Central memory CD8-positive, alpha-beta T cell (primary cell): ENCODE measurements around the gene METTL4.
"Not testable (repeated sequence)": the region's sequence is repeated elsewhere in the genome, so short reads cannot be mapped to it uniquely, and the experiment has no call there.

Source experiments
- ATAC-seq: fragments of 150-1000 bp; cut with Tn5 transposase; replicated peaks from 2 replicates; pipeline ENCODE4 v1.10.0; 2022; ENCODE audit warnings: mild to moderate bottlenecking, moderate FRiP score, moderate number of reproducible peaks; ENCODE audit not compliant: poor library complexity, severe bottlenecking; ENCODE audit errors: extremely low read depth
- DNase-seq, 2 donors: peaks; one replicate each; pipeline ENCODE4 v3.0.0; 2021; ENCODE audit warnings: low spot score in 2 of 2
- H3K27ac Mint-ChIP-seq: one replicate; pipeline ENCODE4 v1.8.0; 2022; ENCODE audit warnings: low read depth, mild to moderate bottlenecking, moderate library complexity, mixed read lengths
- H3K27me3 Mint-ChIP-seq: one replicate; pipeline ENCODE4 v1.8.0; 2022; ENCODE audit warnings: mixed read lengths
- H3K36me3 Mint-ChIP-seq: one replicate; pipeline ENCODE4 v1.8.0; 2022; ENCODE audit warnings: mild to moderate bottlenecking, moderate library complexity, mixed read lengths; ENCODE audit not compliant: insufficient read depth
- H3K4me1 Mint-ChIP-seq: one replicate; pipeline ENCODE4 v1.8.0; 2022; ENCODE audit warnings: mixed read lengths
- H3K4me3 Mint-ChIP-seq: one replicate; pipeline ENCODE4 v1.8.0; 2022; ENCODE audit warnings: mild to moderate bottlenecking, moderate library complexity, mixed read lengths
- H3K9me3 Mint-ChIP-seq: one replicate; pipeline ENCODE4 v1.8.0; 2022; ENCODE audit warnings: mixed read lengths

Gene METTL4

DNA sequence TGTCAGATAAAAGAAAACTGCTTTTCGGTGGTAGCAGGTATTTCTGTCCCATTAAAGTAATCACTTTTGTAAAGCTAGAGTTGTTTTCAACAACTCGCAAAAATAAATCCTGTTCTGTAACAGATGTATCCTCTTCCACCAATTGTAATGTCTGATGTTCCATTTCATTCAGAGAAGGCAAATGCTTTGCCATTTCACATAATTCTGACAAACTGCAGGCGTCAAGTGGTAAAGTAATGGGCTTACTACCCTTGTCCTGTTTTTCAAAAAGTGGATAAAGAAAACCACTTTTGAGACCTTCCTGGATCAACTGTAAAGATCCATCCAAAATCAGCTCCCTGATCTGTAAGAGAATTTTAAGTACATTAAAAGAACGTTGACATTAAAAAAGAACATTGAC, 16.6 kb downstream of the METTL4 start:
- no peak for DNase-seq
- Mint-ChIP-seq H3K9me3 (no peaks in the 10 kb centered on the region), H3K27ac (no peak overlapping the region), H3K27me3 (no peaks in the 10 kb centered on the region), H3K36me3 (peaks cover 19% of the 10 kb centered on the region), H3K4me3 (no peak overlapping the region), H3K4me1 (peaks cover 4% of the 10 kb centered on the region)
- ATAC-seq = no peak

- no peaks in the 10 kb centered on the region for H3K9me3 Mint-ChIP-seq
- peaks cover 31% of the 10 kb centered on the region for H3K36me3 Mint-ChIP-seq
- H3K4me3 Mint-ChIP-seq = no peak overlapping the region
- DNase-seq (no peak), ATAC-seq (no peak)
- no peaks in the 10 kb centered on the region for H3K27me3 Mint-ChIP-seq
- H3K27ac Mint-ChIP-seq = no peak overlapping the region
- H3K4me1 Mint-ChIP-seq = peaks cover 10% of the 10 kb centered on the region
Observed at GRCh38 chr18:2551425-2551824, 19.9 kb downstream of the METTL4 start.

DNA sequence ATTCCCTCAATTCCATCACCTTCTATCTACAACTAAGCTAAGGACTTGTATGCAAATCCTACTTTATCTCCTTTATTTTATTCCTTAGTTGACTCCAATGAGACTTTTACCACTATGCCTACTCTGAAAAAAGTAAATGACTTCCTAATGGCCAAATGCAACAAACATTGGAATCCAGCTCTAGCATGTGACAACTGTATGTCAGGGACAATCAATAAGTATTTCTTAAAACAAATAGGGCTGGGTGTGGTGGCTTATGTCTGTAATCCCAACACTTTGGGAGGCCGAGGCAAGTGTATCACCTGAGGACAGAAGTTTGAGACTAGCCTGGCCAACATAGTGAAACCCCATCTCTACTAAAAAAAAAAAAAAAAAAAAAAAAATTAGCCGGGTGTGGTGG, 21.8 kb downstream of the METTL4 start:
- Mint-ChIP-seq H3K4me3 (no peak overlapping the region), H3K27ac (no peak overlapping the region), H3K27me3 (no peaks in the 10 kb centered on the region), H3K4me1 (peaks cover 10% of the 10 kb centered on the region), H3K9me3 (no peaks in the 10 kb centered on the region), H3K36me3 (peaks cover 31% of the 10 kb centered on the region)
- ATAC-seq (no peak), DNase-seq (no peak)

- H3K4me1 Mint-ChIP-seq = peaks cover 10% of the 10 kb centered on the region
- DNase-seq (no peak), ATAC-seq (no peak)
- no peaks in the 10 kb centered on the region for H3K27me3 Mint-ChIP-seq
- no peak overlapping the region for H3K27ac Mint-ChIP-seq
- no peak overlapping the region for H3K4me3 Mint-ChIP-seq
- peaks cover 27% of the 10 kb centered on the region for H3K36me3 Mint-ChIP-seq
- no peaks in the 10 kb centered on the region for H3K9me3 Mint-ChIP-seq
Observed at GRCh38 chr18:2547477-2548087, 23.7 kb downstream of the METTL4 start.

- no peak for DNase-seq
- Mint-ChIP-seq H3K36me3 (peaks cover 20% of the 10 kb centered on the region), H3K4me3 (no peak overlapping the region), H3K27ac (no peak overlapping the region), H3K4me1 (peaks cover 6% of the 10 kb centered on the region), H3K9me3 (no peaks in the 10 kb centered on the region), H3K27me3 (no peaks in the 10 kb centered on the region)
- ATAC-seq = no peak
Observed at GRCh38 chr18:2545155-2545554, 26.1 kb downstream of the METTL4 start.

- peaks cover 16% of the 10 kb centered on the region for H3K36me3 Mint-ChIP-seq
- not testable (repeated sequence) for H3K4me1 Mint-ChIP-seq, H3K4me3 Mint-ChIP-seq, DNase-seq, H3K9me3 Mint-ChIP-seq, H3K27ac Mint-ChIP-seq, H3K27me3 Mint-ChIP-seq, ATAC-seq
Observed at GRCh38 chr18:2541925-2542563, 29.3 kb downstream of the METTL4 start.

DNA sequence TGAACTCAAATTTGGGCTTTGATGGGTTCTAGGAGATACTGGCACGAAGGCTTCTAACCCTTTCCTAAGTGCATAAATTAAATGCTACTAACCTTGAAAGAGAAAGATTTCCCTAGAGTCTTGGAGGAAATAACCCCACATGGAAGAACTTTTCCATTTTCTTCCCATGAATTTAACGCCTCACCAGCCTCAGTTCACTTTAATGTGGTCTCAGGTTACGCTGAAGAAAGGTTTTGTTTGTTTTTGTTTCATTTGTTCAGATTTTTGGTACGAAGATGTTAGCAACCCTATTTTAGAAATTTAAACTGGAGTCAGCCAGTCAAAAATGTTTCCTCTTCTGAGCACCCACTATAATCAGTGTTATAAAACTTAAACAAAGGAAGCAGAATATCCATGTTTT, 30.7 kb downstream of the METTL4 start:
- H3K4me3 Mint-ChIP-seq = no peak overlapping the region
- no peaks in the 10 kb centered on the region for H3K9me3 Mint-ChIP-seq
- DNase-seq = no peak
- no peaks in the 10 kb centered on the region for H3K4me1 Mint-ChIP-seq
- H3K36me3 Mint-ChIP-seq = peaks cover 9% of the 10 kb centered on the region
- ATAC-seq = no peak
- H3K27ac Mint-ChIP-seq = no peak overlapping the region
- no peaks in the 10 kb centered on the region for H3K27me3 Mint-ChIP-seq

DNA sequence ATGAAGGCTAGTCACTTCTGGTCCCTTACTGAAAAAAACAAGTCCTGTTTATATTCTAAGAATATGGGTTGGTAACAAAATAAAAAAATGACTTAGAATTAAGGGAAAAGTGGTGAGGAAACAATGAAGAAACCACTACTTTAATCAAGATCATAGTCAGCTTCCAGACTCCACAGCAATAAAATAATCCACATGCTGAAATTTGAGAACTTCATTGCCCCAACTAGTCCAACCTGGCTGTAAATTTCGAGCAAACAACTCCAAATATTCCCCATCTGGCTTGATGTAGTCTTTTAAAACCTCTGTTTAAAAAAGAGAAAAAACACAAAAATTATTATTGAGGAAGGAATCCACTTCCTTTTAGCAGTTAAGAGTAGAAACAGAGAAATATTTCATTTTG, 32.5 kb downstream of the METTL4 start:
- H3K4me3 Mint-ChIP-seq = no peak overlapping the region

GRCh38 chr18:2538236-2538635, 33.1 kb downstream of the METTL4 start:
- DNase-seq = no peak
- Mint-ChIP-seq H3K27me3 (no peaks in the 10 kb centered on the region), H3K9me3 (no peaks in the 10 kb centered on the region), H3K4me3 (no peak overlapping the region), H3K27ac (no peak overlapping the region), H3K4me1 (no peaks in the 10 kb centered on the region), H3K36me3 (peaks cover 9% of the 10 kb centered on the region)
- no peak for ATAC-seq

More for the DNA sequence above, 32.5 kb downstream of the METTL4 start:
- no peak for DNase-seq
- no peaks in the 10 kb centered on the region for H3K27me3 Mint-ChIP-seq
- no peak overlapping the region for H3K27ac Mint-ChIP-seq
- ATAC-seq = no peak
- H3K9me3 Mint-ChIP-seq = no peaks in the 10 kb centered on the region
- peaks cover 11% of the 10 kb centered on the region for H3K36me3 Mint-ChIP-seq
- H3K4me1 Mint-ChIP-seq = no peaks in the 10 kb centered on the region

DNA sequence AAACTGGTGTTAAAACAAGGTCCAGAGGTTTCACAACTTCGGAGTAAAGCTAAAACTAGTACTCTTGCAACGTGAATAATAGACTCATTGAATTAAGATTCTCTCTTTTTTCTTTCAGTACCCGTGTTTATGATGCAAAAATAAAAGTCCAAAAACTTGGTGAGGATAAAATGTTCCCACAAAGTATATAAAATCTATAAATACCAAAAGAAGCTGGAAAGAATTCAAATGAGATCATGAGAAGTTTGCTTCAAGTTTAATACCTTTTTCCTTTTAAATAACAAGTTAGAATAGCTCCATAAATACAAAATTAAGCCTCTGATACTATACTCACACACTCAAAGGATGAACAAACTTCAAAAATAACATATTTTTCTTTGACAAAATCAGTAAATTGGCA, 34.0 kb downstream of the METTL4 start:
- no peaks in the 10 kb centered on the region for H3K4me1 Mint-ChIP-seq
- no peak overlapping the region for H3K27ac Mint-ChIP-seq
- no peaks in the 10 kb centered on the region for H3K9me3 Mint-ChIP-seq
- DNase-seq (no peak), ATAC-seq (no peak)
- H3K36me3 Mint-ChIP-seq = peaks cover 8% of the 10 kb centered on the region
- H3K27me3 Mint-ChIP-seq = no peaks in the 10 kb centered on the region
- no peak overlapping the region for H3K4me3 Mint-ChIP-seq

GRCh38 chr18:2536493-2536892, 34.8 kb downstream of the METTL4 start:
- Mint-ChIP-seq H3K36me3 (peaks cover 8% of the 10 kb centered on the region), H3K27ac (no peak overlapping the region), H3K4me3 (no peak overlapping the region), H3K4me1 (no peaks in the 10 kb centered on the region), H3K9me3 (no peaks in the 10 kb centered on the region), H3K27me3 (no peaks in the 10 kb centered on the region)
- ATAC-seq (no peak), DNase-seq (no peak)

- DNase-seq (no peak), ATAC-seq (no peak)
- Mint-ChIP-seq H3K4me3 (no peak overlapping the region), H3K4me1 (no peaks in the 10 kb centered on the region), H3K27ac (no peak overlapping the region), H3K36me3 (peaks cover 8% of the 10 kb centered on the region), H3K9me3 (no peaks in the 10 kb centered on the region), H3K27me3 (no peaks in the 10 kb centered on the region)
Observed at GRCh38 chr18:2536063-2536462, 35.2 kb downstream of the METTL4 start.

DNA sequence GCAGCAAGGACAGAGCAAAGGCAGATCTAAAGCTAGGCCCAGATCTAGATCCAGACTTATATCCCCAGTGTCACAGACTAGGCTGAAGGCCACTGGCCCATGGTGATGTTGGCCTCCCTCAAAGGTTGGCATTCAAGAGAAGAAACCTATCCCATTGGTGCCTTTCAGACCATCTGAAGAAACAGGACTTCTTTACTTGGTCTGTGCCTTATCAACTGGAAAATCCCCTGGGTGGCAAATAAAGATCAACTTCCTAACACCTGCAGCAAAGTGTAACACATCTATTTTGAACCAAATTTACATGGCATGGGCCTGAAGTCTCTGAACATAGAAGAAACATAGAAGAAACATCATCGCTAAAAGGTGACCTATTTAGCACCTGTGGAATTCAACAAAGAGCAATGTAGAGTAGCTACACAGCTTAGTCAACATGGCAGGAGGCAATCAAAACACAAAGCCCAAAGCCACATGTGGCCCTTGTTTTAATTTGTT, 35.8 kb downstream of the METTL4 start:
- ATAC-seq (no peak), DNase-seq (no peak)
- Mint-ChIP-seq H3K36me3 (peaks cover 8% of the 10 kb centered on the region), H3K4me1 (no peaks in the 10 kb centered on the region), H3K27me3 (no peaks in the 10 kb centered on the region), H3K9me3 (no peaks in the 10 kb centered on the region), H3K4me3 (no peak overlapping the region), H3K27ac (no peak overlapping the region)
